ENCODE data around the gene RPIA.

RPIA gene

DNA sequence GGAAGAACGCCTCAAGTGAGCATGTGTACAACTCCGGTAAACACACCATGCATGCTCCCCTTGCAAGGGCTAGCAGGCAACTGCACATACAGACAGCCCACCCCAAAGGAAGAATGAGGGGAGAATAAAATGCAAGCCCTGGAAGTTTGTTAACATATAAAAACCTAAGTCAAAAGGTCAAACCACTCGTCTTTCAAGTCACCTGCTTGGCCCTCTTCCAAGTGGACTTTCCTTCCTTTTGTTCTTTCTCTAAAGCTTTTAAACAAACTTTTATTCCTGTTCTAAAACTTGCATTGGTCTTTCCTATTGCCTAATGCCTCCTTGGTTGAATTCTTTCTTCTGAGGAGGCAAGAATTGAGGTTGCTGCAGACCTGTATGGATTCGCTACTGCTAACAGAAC lies 5.2 kb upstream of the RPIA start:
- DNase-seq: no peak

DNA sequence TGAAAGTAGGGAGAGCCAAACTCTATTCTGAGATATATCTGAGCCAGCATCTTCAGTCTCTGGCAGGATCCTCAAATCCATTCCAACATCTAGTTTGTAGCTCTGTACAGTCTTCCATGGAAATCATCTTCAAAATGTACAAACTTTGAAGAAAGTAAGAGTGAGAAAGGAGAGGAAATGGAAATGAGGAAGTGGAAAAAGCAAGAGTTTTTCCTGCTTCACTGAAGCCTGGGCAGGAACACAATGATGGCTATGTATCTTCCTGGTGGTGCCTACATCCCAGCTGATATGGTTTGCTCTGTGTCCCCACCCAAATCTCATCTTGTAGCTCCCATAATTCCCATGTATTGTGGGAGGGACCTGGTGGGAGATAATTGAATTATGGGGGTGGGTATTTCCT lies 4.1 kb upstream of the RPIA start:
- no peak for DNase-seq

DNA sequence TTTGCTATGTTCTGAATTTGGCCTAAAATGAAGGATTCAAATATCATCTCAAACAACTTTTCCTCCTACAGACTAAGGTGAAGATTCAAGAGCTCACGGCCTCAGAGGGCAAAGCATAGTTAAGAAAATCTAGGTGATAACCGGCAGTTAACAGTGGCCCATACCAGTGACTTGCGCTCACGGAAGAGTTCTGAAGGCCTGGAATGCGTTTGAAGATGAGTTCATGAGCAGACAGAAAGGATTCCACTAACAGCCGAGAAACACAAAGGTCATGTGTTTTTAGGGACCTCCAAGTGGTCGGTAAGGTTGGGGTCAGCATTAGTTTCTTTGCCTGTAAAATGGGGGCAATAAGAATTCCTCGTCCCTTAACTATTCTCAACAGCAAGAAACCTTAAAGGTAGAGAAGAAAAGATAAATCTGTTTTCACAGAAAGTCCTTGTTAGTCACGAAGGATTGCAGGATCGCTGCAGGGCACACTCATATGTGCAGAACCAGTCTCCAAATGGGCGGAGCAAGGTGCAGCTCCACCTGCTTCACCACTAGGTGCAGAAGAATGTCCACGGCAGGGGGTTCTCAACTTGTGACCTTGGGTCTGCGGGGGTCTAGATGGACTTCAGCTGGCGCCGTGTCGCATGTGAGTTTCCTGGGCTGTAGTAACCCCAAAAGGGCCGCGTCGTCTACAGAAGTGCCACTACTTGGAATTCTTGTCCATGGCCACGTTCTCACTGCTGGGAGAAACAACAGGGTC lies 708 bp upstream of the RPIA start:
- DNase-seq: peak; percentile 39

DNA sequence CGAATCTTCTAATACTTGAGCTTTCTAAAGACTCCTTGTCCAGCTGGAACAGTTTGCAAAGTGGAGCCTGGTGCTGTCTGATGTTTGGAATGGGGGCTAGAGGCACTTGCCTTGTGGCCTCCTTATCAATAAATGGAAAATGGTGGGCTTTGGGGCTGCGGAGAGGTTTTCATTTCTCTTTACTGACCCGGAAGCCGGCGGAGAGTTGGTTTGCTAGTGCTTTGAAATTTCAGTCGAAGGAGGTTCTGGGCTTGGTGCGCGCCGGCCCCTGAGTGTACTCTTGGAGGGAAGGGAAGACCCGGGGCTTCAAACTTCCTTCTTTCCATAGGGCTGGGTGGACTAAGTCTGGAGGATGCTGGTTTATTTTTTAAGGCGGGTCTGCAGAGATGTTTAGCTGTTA lies 714 bp downstream of the RPIA start:
- no peak for DNase-seq

DNA sequence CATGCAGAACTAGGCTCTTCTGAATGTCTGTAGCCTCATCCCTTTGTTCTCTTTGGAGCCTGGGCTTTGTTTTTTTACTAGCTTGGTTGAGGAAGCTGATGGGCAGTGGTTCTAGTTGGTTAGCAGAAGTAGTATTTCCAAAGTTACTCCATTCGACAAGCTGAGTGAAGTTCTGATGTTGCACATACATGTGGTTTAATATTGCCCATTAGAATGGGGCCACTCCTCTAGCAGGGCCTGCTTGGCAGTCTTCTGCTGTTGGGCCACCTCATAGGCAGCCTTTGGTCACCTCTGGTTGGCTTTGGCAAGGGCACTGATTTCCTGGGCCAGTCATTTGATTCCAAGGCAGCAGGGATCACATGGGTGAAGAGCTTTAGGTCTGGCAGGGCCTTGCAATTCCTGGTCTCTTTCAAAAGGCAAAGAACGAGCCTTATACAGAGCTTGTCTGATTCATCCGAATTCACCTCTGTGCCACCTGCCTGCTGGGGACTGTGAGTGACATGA lies 2.5 kb downstream of the RPIA start:
- no peak for DNase-seq

DNA sequence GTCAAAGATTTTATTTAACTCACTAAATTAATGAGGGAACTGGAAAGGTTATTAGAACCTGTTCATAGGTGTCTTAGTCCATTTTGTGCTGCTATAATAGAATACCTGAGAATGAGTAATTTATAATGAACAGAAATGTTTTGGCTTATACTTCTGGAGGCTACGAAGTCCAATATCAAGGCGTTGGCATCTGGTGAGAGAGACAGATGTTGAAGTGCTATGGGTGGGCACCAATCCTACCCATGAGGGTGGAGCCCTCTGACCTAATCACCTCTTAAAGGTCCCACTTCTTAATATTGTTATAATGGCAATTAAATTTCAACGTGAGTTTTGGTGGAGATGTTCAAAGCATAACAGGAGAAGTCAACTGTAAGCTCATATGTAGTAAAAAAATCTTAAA lies 5.1 kb downstream of the RPIA start:
- DNase-seq: no peak

DNA sequence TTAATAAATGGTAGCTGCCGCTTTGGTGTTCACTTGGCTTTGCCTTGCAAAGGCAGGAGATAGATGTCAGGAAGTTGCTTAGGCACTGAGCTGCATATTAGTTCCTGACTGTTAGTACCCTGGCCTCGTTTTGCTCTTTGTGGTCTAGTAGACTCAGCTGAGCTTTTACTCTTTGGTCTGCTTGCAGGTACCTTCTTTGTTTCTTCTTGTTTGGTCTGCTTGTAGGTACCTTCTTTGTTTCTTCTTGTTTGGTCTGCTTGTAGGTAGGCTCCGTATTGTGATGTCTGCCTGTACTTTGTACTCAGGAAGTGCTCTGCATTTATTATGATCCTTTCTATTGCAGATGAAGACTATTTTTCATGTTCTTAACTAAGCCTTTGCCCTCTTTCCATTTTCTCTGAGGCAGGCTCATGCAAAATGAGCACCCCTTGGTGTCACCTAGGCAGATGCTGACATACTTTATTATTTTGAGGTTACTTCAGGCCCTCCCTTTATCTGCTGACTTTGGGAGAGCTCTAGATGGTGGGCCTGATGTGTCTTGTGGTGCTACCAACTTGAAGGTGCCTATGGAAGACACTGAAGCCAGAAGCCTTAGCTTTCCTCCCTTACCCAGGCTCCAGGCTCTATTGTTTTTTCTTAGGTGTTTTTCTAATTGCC lies 6.0 kb downstream of the RPIA start:
- DNase-seq: no peak

DNA sequence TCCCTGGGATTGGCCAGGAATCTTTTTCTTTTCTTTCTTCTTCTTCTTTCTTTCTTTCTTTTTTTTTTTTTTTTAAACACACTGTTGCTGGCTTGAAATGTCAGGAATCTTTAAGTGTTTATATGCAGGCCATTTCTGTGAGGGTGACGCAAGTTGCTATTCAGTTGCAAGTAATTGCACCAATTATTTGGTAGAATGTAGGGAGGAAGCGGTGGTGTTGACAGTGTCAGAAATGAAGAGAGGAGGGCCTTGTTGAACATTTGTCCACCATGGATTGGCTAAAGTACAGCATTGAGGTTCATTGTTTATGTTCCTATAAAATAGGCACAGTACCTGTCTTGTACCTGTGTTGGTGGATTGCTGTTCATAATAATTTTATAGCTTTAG lies 6.5 kb downstream of the RPIA start:
- peak; percentile 34 for DNase-seq

DNA sequence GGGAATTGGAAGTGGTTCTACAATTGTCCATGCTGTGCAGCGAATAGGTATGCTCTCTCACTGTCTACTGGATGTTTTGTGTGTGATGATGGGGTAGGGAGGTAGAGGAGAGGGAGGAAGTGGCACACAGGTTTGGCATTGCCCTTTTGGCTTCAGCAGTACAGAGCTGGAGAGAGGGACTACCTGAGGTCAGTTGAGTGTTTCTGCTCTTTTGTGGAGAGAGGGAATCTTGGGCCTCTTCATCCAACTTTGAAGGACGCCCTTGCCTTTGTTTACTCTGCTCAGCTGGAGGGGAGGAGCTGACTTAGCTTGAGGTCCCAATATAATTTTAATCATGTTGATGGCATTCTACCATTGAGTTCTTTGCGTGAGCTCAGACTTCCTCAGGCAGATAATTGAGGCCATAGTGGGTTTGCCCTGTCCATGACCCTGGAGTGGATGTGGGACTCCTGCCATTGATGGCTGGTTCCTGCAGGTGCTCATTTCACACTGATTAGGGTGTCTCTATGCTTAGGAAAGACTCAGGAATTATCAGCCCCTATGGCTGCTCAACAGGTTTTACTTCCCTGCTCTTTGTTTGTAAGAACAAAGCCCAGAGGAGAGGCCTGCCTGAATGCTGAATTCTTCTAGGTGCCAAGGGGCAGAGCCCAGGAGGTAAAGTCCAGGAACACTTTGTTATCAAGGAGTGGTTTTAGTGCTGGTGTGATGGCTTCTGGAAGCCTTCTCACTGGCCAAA lies 7.2 kb downstream of the RPIA start:
- DNase-seq: no peak

DNA sequence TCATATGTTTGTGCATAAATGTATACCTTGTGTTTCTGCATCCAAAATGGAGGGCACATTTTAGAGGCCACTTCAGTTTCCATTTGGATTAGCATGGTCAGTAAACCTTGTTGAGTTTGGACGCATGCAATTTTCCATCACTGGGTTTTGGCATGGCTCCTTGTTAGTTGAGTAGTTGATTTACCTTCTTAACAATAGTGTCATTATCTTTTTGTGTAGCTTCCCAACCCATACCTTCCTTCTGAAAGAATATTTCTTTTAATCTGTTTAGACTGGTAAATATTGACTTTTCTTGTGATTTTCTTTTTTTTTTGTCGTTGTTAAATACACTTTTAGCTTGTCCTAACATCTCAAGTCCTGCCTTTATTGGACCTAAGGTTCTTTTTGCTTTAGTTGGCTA lies 15.5 kb downstream of the RPIA start:
- DNase-seq: peak; percentile 41

DNA sequence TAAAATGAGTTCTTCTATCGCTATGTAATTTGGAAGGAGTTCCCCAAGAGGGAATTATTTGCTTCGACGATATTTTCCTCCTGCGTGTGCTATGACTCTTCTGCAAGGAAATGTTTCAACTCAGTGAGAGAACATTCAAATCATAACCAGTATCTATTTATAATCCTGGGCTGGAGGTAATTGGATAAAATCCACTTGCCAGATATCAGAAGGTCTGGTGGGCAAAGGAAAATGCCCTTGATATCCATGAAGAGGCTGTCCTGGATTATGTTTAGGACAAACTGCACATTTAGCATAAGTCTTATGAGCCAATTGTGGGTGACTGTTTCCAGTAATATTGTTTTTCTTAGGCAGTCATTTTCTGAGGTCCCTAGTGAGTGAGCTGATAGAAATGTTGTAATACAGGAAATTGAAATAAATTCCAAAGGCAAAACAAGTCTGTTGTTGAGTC lies 17.7 kb downstream of the RPIA start:
- no peak for DNase-seq

DNA sequence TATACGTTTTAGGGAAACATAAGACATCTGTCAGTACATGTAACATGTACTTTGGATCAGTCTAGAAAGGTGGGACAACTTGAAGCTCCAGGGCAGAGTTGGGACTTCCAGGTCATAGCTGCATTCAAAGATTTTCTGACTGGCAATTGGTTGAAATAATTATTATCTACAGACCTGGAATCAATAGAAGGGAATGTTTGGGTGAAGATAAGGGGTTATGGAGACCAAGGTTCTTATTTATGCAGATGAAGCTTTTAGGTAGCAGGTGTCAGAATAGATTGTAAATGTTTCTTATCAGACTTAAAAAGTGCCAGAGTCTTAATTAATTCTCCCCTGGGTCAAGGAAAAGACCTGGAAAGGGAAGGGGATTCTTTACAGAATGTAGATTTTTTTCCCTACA lies 19.8 kb downstream of the RPIA start:
- no peak for DNase-seq

DNA sequence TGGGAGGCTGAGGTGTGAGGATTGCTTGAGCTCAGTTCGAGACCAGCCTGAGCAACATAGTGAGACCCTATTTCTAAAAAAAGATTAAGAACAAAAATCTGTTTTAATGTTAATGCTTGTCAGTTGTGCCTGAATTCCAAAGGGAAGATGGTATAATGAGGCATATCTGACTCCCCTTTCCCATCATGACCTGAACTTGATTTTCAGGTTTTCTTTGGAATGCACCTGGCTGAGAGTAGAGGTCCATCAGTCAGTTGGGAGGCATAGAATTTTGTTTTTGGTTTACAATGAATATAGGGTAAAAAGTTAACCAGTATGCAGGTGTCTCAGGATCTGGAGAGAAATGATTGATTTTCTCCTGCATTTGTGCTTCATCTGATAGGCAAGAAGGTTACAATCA lies 20.4 kb downstream of the RPIA start:
- no peak for DNase-seq

DNA sequence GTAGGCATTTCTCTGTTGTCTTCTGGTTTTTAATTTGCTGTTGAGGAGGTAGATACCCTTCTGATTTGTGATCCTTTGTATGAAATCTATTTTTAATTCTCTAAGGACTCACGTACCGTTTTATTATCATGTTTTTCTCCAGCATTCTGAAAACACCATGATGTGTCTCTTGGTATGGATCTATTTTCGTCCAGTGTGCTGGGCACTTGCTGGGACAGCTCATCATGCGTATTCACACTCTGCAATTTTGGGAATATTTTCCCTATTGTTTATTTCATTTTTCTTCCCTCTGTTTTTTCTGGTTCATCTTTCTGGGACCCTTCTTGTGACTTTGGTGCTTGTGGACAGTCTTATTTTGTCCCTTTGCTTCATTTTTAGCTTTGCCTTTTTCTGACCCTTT lies 21.9 kb downstream of the RPIA start:
- no peak for DNase-seq

DNA sequence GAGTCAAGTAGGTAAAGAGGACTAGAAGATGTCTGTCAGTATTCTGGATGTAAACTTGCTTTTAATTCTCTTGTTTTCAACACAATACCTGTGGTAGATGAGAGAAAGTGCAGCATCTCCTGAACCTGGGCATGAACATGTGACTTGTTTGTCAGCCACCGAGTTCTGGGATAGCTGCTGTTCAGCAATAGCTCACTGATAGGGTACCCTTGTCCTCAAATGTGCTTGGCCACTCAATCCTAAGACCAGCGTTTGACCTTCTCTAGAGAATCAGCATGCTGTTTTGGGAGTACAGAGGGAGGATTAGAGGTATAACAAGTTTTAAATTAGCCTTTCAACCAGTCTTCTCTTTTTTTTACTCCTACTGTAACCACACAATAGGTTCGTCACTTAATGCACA lies 23.2 kb downstream of the RPIA start:
- no peak for DNase-seq

DNA sequence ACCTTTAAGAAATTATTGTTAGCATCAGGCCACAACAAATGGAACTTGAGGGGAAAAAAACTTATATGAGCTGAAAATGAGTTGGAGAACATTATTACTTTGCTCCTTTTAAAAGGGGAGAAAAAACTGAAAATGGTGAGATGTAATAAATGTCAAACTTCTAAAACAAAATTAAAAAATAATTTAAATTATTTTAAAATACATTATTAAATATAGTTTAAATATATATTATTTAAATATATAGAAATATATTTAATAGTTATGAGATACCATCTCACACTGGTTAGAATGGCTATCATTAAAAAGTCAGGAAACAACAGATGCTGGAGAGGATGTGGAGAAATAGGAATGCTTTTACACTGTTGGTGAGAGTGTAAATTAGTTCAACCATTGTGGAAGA lies 28.9 kb downstream of the RPIA start:
- DNase-seq: no peak

DNA sequence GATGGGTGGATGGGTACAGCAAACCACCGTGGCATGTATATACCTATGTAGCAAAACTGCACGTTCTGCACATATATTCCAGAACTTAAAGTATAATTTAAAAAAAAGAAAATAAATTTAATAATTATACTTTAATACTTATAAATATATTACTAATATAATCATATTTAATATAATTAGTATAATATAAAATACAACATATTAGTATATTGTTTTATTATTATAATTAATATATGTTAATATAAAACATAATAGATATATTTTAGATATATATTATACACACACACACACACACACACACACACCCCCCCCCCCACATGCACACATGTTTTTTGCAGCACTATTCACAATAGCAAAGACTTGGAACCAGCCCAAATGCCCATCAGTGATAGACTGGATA lies 29.8 kb downstream of the RPIA start:
- no peak for DNase-seq

DNA sequence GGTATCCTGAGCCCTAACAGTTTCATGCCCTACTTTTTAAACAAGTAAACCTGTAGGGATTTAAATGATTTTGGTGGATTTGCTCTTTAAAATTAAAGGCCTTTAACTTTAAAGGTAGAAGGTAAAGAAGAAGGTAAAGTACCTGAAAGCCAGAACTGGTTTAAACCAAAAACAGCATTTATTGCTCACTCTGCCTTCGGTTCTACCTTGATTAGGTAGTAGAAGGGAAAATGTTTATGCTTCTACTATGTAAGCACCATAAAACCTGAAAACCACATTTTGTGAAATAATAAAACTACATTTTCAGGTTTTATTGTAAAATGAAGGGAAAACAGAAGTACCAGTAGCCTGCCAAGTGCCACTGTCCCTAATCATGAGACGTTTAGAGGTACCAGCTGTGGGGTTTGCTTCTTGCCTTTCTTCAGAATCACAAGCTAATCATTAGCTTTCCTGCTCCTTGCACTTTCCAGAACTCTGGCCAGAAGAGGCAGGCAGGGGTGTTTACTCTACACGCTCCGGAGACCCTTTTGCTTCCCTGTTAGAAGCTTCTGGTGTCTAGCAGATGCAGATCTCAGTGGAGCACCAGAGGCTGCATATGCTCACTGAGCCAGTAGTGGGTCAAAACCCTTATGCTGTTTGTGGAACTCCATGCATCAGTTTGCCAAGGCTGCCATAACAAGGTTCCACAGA lies 33.3 kb downstream of the RPIA start:
- DNase-seq: no peak

DNA sequence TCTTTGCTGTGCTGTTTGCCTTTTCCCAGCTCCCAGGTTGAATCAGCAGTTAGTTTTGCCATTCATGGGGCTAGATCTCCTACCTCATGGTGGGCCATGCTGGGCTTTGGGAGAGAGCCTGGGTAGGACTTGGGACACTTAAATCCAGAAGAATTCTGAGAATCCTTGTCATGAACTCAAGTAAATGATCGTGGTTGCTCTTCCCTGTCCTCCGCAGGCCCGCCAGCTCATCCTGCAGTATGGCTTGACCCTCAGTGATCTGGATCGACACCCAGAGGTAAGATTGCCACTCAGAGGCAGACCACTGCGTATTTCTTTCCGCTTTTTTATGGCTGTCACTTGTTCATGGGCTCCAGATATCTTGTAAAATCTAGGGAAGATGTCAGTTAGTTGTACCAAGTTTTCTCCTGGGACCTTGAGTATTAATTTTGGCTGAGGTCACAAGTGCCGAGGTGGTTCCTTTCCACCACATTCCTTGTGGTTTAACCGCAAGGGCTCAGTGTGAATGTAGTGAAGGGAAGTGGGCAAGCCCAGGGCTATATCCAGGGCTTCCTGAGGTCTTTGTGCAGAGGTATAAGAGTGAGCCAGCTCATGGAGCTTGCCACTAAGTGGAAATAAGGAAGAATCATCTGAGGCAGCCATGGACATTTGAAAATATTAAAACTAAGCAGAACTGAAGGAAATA lies 37.7 kb downstream of the RPIA start:
- no peak for DNase-seq

DNA sequence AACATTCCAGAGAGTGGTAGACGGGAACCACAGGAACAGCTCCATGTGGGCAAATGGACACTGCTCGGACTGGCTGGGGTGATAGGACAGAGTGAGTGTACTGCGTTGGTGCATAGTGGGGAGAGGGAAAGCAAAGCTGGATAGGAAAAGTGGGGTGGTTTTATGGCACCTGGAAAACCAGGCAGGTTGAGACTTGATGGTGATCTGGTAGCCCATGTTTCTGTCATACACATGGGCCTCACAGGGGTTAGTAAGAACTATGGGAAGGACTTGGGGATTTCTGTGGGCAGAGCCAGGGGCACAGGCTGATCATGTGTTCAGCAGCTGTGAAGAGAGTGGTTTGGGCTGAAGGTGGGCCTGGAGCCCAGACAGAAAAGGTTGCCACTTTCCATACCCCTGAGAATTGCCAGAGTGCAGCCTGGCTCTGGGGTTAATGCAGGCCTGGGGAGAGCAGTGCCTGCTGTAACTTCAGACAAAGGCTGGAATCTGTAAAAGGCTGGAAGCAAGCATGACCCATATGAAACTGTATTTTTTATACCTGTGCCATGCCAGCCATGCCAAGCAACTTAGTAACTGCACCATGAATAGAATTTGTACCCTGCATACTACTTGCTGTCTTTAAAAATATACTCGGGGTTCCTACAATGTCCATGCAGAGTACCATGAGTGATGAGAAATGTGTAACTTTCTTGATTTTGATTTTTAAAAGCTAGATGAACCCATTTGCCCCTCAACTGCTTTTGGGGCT lies 41.9 kb downstream of the RPIA start:
- no peak for DNase-seq

DNA sequence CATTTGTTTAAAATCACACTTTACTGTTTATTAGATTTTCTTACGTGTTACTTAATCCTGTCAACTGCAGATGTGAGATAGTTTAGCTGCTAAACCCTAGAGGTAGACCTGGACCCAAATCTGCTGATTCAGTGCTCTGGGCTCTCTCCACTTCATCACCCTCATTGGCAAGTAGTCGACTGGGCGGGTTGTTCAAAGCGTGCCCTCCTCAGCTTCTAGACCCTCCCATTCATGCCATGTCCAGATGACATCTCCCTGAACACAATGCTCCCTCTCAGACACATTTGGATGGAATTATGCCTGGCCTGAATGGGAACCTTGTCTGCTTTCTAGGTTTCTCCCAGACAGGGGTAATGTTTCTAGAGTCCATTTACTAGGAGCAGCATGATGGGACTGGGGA lies 43.7 kb downstream of the RPIA start:
- no peak for DNase-seq

DNA sequence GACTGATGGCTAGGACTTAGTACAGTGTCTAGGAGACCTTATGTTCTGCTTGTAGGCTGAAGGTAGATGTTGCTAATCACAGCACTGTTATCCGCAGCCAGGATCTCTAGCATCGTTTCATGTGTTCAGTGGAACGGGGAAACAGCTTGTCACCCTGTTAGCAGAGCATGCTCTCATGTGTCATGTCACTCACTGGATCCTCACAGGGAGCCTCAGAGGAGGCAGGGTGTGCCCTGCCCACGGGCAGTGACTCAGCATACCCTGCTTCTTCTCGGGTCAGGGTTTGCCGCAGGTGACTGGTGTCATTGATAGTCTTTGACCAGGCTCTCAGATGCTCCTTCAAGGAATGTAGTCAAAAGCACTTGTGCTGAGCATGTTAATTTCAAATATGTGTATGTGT lies 44.4 kb downstream of the RPIA start:
- no peak for DNase-seq
